Natural killer cell treated with Interleukin-12 subunit alpha and Interleukin-12 subunit beta and Interleukin-15 and Interleukin-18, amount 100 ng/mL, for 72 hours (primary cell): ENCODE data around the gene SHE. TPM values are rescaled to one million over a fixed set of nuclear protein-coding genes. Genes with fewer than 3 reads are reported as not detected.

Source experiments
- ATAC-seq, 2 donors: fragments of 150-1000 bp; cut with Tn5 transposase in 1 of 2; sonication (Bioruptor Pico), chemical (Tn5 transposase) in 1 of 2; 2 replicates each; pipeline ENCODE4 v1.10.0; 2021
- DNase-seq: peaks from one replicate; pipeline ENCODE4 v3.0.0; 2022; ENCODE audit warnings: low spot score
- H3K27ac Mint-ChIP-seq, 2 donors: 1 replicate in 1 of 2; 2 replicates in 1 of 2; pipeline ENCODE4 v1.8.0; 2022; ENCODE audit warnings: mixed read lengths in 2 of 2, mild to moderate bottlenecking in 1 of 2, moderate library complexity in 1 of 2
- H3K27me3 Mint-ChIP-seq, 2 donors: 1 replicate in 1 of 2; 2 replicates in 1 of 2; pipeline ENCODE4 v1.8.0; 2022; ENCODE audit warnings: mixed read lengths in 2 of 2
- H3K36me3 Mint-ChIP-seq: one replicate; pipeline ENCODE4 v1.8.0; 2022; ENCODE audit warnings: mixed read lengths
- H3K4me1 Mint-ChIP-seq, 2 donors: 1 replicate in 1 of 2; 2 replicates in 1 of 2; pipeline ENCODE4 v1.8.0; 2022; ENCODE audit warnings: low read depth in 2 of 2, mixed read lengths in 2 of 2, mild to moderate bottlenecking in 1 of 2
- H3K4me3 Mint-ChIP-seq: one replicate; pipeline ENCODE4 v1.8.0; 2022; ENCODE audit warnings: mixed read lengths
- H3K9me3 Mint-ChIP-seq: 2 replicates; pipeline ENCODE4 v1.8.0; 2022; ENCODE audit warnings: mixed read lengths
- total RNA-seq, 2 donors: library from RNA; stranded (reverse); gene quantifications; one replicate each; pipeline ENCODE4 v1.2.3, GENCODE V29; 2022

Gene SHE
- total RNA-seq, 2 donors from 2014 or later: 0.19 TPM; not detected in 1

DNA sequence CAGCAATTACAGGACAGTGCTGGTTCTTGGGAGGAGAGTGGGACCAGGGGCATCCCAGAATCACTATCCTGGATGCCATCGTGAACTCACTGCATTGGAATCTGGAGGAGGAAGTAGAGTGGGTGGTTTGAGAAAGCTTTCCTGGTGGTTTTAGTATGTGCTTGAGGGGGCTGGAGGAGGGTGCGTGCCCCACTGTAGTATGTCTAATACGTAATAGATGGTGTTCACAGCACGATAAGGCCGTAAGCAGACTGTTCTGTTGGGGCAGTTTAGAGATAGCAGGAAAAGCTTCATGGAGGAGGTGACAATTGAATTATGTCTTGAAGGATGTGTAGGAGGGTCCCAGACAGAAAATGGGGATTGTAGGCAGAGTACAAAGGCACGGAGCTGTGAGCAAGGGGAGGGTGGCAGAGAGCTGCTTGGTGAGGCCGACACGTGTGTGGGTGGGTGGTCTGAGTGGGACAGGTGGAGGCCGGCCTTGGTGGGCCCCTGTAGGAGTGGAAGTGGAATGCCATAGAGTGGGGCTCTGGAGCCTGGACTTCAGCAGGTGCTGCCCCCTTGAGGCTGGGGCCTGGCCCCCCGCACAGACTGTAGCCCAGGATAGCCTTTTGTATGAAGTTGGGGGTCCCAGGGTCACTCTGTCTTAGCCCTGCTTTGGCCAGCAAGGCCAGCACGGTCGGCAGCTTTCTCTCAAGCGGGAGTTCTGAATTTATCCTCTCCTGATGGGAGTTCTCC, 60.0 kb downstream of the SHE start:
- H3K36me3 Mint-ChIP-seq: no peaks in the 10 kb centered on the region
- peak overlapping the region; percentile 19 to 51 for H3K27ac Mint-ChIP-seq

DNA sequence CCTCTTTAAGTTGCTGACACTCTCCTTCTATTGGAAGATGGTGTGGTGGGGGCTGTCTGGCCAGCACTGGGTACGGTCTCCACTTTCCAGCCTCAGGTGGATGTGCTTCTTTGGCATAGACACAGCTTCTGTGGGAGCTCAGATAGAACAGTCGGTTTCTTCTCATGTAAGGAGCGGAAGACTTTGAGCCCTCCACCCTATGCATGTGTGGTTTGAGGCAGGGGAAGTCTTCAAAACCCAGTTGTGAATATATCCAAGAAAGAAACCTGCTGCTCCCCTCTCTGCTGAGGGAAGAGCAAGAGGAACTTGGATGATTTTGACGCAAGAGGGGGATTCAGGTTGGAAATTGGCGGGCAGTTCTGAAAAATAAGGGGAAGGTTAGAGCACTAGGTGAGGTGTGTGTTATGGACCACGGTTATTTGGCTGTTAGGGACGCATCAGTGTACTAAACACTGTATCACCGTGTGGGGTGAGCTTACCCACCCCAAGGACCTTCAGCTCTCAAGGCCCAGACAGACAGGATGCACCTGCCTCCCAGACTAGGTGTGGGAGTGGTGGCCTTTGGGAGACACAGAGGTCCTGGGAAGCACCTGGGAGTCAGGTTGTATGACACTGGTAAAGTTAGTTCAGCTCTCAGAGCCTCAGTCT, 60.8 kb downstream of the SHE start:
- Mint-ChIP-seq H3K36me3 (no peaks in the 10 kb centered on the region), H3K4me1 (peaks cover 52 to 68% of the 10 kb centered on the region in 2 donors), H3K9me3 (no peaks in the 10 kb centered on the region), H3K4me3 (peak overlapping the region; percentile 77), H3K27ac (peak overlapping the region; percentile 19 to 51), H3K27me3 (peaks cover 17 to 25% of the 10 kb centered on the region in 2 donors)
- ATAC-seq (no peak), DNase-seq (peak; percentile 49)

More for the DNA sequence above, 60.0 kb downstream of the SHE start:
- H3K4me3 Mint-ChIP-seq: no peak overlapping the region
- DNase-seq (peak; percentile 29), ATAC-seq (no peak)
- peaks cover 52 to 70% of the 10 kb centered on the region in 2 donors for H3K4me1 Mint-ChIP-seq
- peaks cover 17 to 25% of the 10 kb centered on the region in 2 donors for H3K27me3 Mint-ChIP-seq
- no peaks in the 10 kb centered on the region for H3K9me3 Mint-ChIP-seq

DNA sequence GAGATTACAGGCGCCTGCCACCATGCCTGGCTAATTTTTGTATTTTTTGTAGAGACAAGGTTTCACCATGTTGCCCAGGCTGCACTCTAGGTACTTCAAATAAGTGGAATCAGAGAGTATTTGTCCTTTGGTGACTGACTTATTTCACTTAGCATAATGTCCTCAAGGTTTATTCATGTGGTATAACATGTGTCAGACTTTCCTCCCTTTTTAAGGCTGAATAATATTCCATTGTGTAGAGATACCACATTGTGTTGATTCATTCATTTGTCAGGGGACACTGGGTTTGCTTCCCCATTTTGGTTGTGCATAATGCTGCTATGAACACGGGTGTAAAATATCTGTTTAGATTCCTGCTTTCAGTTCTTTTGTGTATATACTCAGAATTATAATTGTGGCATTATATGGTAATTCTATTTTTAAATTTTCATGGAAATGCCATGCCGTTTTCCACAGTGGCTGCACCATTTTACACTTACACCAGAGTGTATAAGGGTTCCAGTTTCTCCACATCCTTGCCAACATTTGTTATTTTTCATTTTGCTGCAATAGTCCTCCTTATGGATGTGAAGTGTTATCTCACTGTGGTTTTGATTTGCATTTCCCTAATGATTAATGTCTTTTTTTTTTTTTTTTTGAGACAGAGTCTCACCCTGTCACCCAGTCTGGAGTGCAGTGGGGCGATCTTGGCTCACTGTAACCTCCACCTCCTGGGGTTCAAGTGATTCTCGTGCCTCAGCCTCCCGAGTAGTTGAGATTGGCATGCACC, 62.0 kb downstream of the SHE start:
- H3K36me3 Mint-ChIP-seq: no peaks in the 10 kb centered on the region
- peak overlapping the region; percentile 77 for H3K4me3 Mint-ChIP-seq
- H3K27me3 Mint-ChIP-seq: peaks cover 17 to 21% of the 10 kb centered on the region in 2 donors
- ATAC-seq (no peak), DNase-seq (no peak)
- H3K4me1 Mint-ChIP-seq: peaks cover 45 to 57% of the 10 kb centered on the region in 2 donors
- H3K27ac Mint-ChIP-seq: peak overlapping the region; percentile 51 to 77
- H3K9me3 Mint-ChIP-seq: no peaks in the 10 kb centered on the region

DNA sequence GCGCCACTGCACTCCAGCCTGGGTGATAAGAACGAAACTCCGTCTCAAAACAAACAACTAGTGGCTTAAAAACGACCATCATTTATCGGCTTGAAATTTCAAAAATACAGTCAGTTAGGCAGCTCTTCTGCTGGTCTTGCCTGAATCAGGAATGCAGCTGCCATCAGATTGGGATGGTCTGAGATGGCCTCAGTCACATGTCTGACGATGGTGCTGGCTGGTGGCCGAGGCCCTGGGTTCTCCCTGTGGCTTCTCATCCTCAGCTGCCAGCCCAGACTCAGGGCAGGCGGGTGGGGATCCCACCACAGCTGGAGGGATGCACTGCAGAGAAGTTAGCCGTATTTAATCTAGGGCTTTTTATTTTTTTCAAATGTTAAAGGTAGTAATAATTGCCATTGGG, 65.8 kb downstream of the SHE start:
- no peaks in the 10 kb centered on the region for H3K9me3 Mint-ChIP-seq
- H3K36me3 Mint-ChIP-seq: no peaks in the 10 kb centered on the region
- H3K27me3 Mint-ChIP-seq: peaks cover 7 to 9% of the 10 kb centered on the region in 2 donors
- no peak for ATAC-seq
- H3K27ac Mint-ChIP-seq: no peak overlapping the region
- DNase-seq: no peak
- H3K4me1 Mint-ChIP-seq: peaks cover 39 to 50% of the 10 kb centered on the region in 2 donors
- H3K4me3 Mint-ChIP-seq: no peak overlapping the region

DNA sequence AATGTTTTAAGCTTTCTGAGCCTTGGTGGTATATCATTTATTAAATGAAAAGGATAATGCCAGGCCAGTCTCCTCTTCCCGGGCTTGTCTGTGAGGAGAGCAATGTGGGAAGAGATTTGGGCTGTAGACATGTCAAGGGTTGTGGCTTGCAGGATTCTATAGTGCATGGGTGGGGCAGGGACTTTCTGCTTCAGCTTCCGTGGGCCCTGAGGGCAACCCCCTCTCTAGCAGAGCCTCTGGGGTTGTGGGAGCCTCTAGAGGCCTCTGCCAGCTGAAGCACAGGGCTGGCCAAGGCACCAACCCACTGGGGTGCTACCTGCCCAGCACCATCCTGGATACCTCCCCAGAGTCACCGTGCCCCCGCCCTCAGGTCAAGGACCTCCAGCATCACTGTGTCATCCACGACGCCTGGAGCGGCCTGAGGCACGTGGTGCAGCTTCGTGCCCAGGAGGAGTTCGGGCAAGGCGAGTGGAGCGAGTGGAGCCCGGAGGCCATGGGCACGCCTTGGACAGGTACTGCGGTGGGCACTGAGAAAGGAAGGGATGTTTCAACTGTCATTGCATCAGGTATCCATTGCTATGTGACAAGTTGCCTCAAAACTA, 66.5 kb downstream of the SHE start:
- Mint-ChIP-seq H3K4me1 (peaks cover 38 to 48% of the 10 kb centered on the region in 2 donors), H3K27ac (no peak overlapping the region), H3K4me3 (no peak overlapping the region), H3K9me3 (no peaks in the 10 kb centered on the region), H3K36me3 (no peaks in the 10 kb centered on the region), H3K27me3 (peaks cover 0 to 3% of the 10 kb centered on the region in 2 donors)
- ATAC-seq (no peak), DNase-seq (no peak)

DNA sequence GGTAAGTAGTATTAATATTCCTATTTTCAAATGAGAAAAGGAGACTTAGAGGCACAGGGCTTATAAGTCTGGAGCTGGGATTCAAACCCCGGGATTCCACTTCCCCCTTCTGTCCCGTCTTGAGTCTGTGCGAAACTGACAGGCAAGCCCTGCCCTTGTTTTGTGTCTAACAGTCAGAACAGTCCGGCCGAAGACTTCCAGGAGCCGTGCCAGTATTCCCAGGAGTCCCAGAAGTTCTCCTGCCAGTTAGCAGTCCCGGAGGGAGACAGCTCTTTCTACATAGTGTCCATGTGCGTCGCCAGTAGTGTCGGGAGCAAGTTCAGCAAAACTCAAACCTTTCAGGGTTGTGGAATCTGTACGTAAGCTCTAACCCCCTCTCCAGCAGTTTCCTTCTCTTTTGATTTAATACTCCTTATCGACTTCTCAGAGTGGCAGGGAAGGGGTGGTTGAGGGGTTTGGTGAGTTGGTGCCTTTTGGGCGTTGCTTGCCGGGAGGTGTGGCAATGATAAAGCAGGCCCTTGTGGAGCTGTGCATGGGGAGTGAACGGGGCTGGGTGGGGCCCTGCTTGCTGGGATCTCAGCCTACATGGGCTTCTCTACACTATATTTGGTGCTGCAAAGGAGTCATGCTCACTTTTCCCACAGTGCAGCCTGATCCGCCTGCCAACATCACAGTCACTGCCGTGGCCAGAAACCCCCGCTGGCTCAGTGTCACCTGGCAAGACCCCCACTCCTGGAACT, 67.7 kb downstream of the SHE start:
- H3K27me3 Mint-ChIP-seq: peaks cover 0 to 3% of the 10 kb centered on the region in 2 donors
- ATAC-seq (no peak), DNase-seq (no peak)
- H3K9me3 Mint-ChIP-seq: no peaks in the 10 kb centered on the region
- H3K27ac Mint-ChIP-seq: peak overlapping the region in 1 of 2 donors; percentile 72
- no peaks in the 10 kb centered on the region for H3K36me3 Mint-ChIP-seq
- H3K4me1 Mint-ChIP-seq: peaks cover 34 to 45% of the 10 kb centered on the region in 2 donors
- no peak overlapping the region for H3K4me3 Mint-ChIP-seq

DNA sequence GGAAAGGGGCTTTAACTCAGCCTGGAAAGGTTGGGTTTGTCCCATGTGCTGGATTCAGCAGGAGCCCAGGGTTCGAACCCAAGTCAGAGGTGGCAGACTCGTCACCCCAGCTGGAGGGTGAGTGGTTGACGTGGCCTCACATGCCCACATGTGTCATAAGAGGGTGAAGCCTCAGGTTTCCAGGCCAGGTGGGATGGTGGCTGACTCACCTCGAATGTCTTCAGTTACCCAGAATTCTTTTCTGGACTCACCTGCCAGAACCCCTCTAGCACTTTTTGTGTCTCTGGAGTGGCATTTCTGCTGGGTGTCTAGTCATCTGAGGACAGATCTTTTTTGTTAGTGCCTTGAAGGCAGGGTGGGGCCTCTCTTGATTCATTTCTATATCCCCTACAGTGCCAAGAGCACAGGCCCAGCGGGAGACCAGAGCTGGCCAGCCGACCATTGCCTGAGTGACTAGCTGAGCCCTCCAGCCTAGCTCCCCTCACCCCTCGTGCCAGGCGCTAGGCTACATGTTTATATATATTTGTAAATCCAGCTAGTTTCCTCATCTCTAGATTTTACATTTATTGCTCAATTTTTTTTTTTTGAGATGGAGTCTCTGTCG, 68.9 kb downstream of the SHE start:
- Mint-ChIP-seq H3K27me3 (no peaks in the 10 kb centered on the region), H3K27ac (peak overlapping the region; percentile 61 to 72), H3K36me3 (no peaks in the 10 kb centered on the region), H3K4me1 (peaks cover 27 to 35% of the 10 kb centered on the region in 2 donors), H3K9me3 (no peaks in the 10 kb centered on the region), H3K4me3 (peak overlapping the region; percentile 41)
- ATAC-seq (no peak), DNase-seq (no peak)

DNA sequence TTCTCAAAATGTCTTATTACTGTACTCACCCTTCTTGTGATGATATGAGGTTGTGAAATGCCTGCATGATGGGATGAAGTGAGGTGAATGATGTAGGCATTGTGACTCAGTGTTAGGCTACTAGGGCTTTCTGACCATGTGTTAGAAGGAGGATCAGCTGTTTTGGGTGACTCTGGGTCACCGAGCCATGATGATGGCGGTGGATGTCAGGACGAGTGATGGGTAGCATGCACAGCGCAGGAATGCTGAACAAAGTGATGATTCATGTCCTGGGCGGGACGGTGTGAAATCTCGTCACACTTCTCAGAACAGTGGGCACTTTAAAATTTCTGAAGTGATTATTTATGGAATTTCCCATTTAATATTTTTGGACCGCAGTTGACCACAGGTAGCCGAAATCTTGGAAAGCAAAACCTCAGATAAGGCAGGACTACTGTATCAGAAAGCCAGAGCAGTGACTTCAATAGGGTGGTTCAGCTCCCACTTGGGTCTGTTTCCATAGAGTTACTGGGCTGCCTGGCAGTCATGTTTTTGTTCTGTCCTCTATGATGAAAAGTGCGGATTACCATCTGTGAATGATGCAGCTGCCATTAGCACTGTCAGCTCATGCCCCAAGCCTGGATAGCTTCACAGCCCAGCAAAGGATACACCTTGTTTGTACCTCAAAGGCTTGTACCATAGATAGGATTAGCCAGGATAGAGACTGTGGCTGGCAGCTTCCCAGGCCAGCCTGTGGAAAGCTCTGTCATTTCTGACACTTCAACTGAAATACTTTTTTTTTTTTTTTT, 70.4 kb downstream of the SHE start:
- H3K36me3 Mint-ChIP-seq: no peaks in the 10 kb centered on the region
- DNase-seq: peak; percentile 85
- peaks cover 22 to 29% of the 10 kb centered on the region in 2 donors for H3K4me1 Mint-ChIP-seq
- peak overlapping the region; percentile 47 for H3K4me3 Mint-ChIP-seq
- ATAC-seq: peak; percentile 96
- H3K9me3 Mint-ChIP-seq: no peaks in the 10 kb centered on the region
- H3K27me3 Mint-ChIP-seq: no peaks in the 10 kb centered on the region
- H3K27ac Mint-ChIP-seq: peak overlapping the region; percentile 72 to 79

DNA sequence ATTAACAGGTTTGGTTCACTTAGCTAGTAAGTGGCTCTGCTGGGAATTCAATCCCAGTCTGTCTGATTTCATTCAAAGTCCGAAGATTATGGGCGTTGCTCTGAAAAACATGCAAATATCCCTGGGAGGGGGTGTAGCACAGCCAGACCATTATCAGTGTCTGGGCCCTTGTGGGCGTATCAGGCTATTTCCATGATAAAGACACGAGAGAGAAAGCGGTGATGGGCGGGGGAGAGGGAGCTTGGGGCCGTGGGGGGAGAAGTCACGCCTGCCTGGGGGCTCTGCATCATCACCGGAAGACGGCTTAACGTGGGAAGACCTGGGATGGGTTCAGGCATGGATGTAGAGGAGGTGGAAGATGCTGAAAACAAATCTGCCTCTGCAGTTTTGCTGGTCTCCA, 71.3 kb downstream of the SHE start:
- peaks cover 22 to 29% of the 10 kb centered on the region in 2 donors for H3K4me1 Mint-ChIP-seq
- DNase-seq: no peak
- ATAC-seq: no peak
- H3K9me3 Mint-ChIP-seq: no peaks in the 10 kb centered on the region
- peak overlapping the region; percentile 72 to 79 for H3K27ac Mint-ChIP-seq
- H3K4me3 Mint-ChIP-seq: peak overlapping the region; percentile 66
- H3K27me3 Mint-ChIP-seq: no peaks in the 10 kb centered on the region
- H3K36me3 Mint-ChIP-seq: no peaks in the 10 kb centered on the region

DNA sequence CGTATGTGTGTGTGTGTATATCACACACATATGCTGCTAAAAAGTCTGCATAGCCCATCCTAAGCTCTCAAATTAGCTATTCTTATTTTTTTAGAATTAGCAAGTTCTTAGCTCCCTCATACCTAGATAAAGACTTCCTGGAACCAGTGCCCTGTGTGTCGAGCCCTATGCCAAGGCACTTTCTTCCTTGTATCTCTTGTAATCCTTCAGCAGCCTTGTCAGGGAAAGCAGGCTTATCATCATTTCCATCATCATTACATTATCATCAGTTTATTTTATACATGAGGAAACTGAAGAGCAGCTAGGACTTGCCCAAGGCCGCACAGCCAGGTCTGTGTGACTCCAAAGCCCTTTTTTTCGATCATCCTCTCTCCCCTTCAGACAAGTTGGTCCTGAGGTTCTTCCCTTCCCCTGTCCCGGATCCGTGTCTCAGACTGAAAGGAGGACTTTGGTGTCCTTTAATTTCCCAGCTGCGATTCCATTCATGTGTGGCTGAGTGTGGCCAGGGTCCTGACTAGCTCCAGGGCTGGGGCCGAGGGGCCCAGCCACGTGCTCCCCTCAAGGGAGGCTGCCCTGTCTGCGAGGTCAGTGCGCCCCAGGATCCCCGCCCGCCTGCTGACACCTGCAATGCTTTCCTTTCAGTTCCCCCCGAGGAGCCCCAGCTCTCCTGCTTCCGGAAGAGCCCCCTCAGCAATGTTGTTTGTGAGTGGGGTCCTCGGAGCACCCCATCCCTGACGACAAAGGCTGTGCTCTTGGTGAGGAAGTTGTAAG, 72.2 kb downstream of the SHE start:
- Mint-ChIP-seq H3K27ac (peak overlapping the region; percentile 72 to 79), H3K27me3 (no peaks in the 10 kb centered on the region), H3K36me3 (no peaks in the 10 kb centered on the region), H3K4me1 (peaks cover 22 to 29% of the 10 kb centered on the region in 2 donors), H3K9me3 (no peaks in the 10 kb centered on the region), H3K4me3 (peak overlapping the region; percentile 66)
- DNase-seq (no peak), ATAC-seq (no peak)
